ENCODE results near the gene GSPT1. TPM values are rescaled to one million over a fixed set of nuclear protein-coding genes. Genes with fewer than 3 reads are reported as not detected.
A peak's percentile ranks its signal among the peaks of the same experiment; 100 is the strongest.
"Not testable (repeated sequence)": the region's sequence is repeated elsewhere in the genome, so short reads cannot be mapped to it uniquely, and the experiment has no call there.

Gene GSPT1
- total RNA-seq, 1 experiment from 2014 or later: 216 TPM

GRCh38 chr16:11833951-11834695 lies 81.6 kb downstream of the GSPT1 start:
- H3K27me3 ChIP-seq (replicated peaks; ENCODE audit: insufficient read depth, low read depth, low read length, poor library complexity): no peaks in the 10 kb centered on the region
- intact Hi-C loops (cut with micrococcal nuclease; ENCODE audit: unreplicated experiment): no loop called here
- H3K9me3 ChIP-seq (ENCODE audit: low read depth, low read length, poor library complexity, severe bottlenecking): no peaks in the 10 kb centered on the region
- H3K4me1 ChIP-seq (ENCODE audit: insufficient read depth, low read length, poor library complexity, severe bottlenecking): peaks cover 10% of the 10 kb centered on the region
- BruUV-seq (replicated peaks): no TSS peak
- H3K36me3 ChIP-seq (ENCODE audit: insufficient read depth, low read length, poor library complexity, severe bottlenecking): peaks cover 35% of the 10 kb centered on the region
- peak; percentile 39 for DNase-seq (ENCODE audit: low spot score)
- no peak overlapping the region for H3K27ac ChIP-seq (ENCODE audit: low read depth, low read length, poor library complexity, severe bottlenecking)
- ChIA-PET POLR2A (ENCODE audit: low non-redundant PET) (no interaction called here), CTCF (no interaction called here)
- H3K4me3 ChIP-seq (ENCODE audit: low read depth, low read length, poor library complexity, severe bottlenecking): no peak overlapping the region
- TF ChIP-seq EZH2 (IDR thresholded peaks at IDR 0.05; ENCODE audit: borderline replicate concordance, low read depth, low read length, poor library complexity, severe bottlenecking) (no peak), CTCF (conservative IDR thresholded peaks at IDR 0.05; ENCODE audit: low read depth, low read length) (no peak)

- intact Hi-C loops (cut with micrococcal nuclease; ENCODE audit: unreplicated experiment): no loop called here
- H3K27me3 ChIP-seq (replicated peaks; ENCODE audit: insufficient read depth, low read depth, low read length, poor library complexity): no peaks in the 10 kb centered on the region
- ChIA-PET POLR2A (ENCODE audit: low non-redundant PET) (no interaction called here), CTCF (no interaction called here)
- no peaks in the 10 kb centered on the region for H3K9me3 ChIP-seq (ENCODE audit: low read depth, low read length, poor library complexity, severe bottlenecking)
- H3K4me1 ChIP-seq (ENCODE audit: insufficient read depth, low read length, poor library complexity, severe bottlenecking): no peaks in the 10 kb centered on the region
- no TSS peak for BruUV-seq (replicated peaks)
- TF ChIP-seq CTCF (conservative IDR thresholded peaks at IDR 0.05; ENCODE audit: low read depth, low read length) (no peak), EZH2 (IDR thresholded peaks at IDR 0.05; ENCODE audit: borderline replicate concordance, low read depth, low read length, poor library complexity, severe bottlenecking) (no peak)
- no peak overlapping the region for H3K27ac ChIP-seq (ENCODE audit: low read depth, low read length, poor library complexity, severe bottlenecking)
- DNase-seq (ENCODE audit: low spot score): no peak
- no peaks in the 10 kb centered on the region for H3K36me3 ChIP-seq (ENCODE audit: insufficient read depth, low read length, poor library complexity, severe bottlenecking)
- H3K4me3 ChIP-seq (ENCODE audit: low read depth, low read length, poor library complexity, severe bottlenecking): no peak overlapping the region
Observed at GRCh38 chr16:11828696-11829095, 87.1 kb downstream of the GSPT1 start.

GRCh38 chr16:11825520-11826165 lies 90.1 kb downstream of the GSPT1 start:
- H3K4me3 ChIP-seq (ENCODE audit: low read depth, low read length, poor library complexity, severe bottlenecking); POLR2A ChIA-PET (ENCODE audit: low non-redundant PET); CTCF ChIA-PET; DNase-seq (ENCODE audit: low spot score); H3K9me3 ChIP-seq (ENCODE audit: low read depth, low read length, poor library complexity, severe bottlenecking); intact Hi-C loops (cut with micrococcal nuclease; ENCODE audit: unreplicated experiment); BruUV-seq (replicated peaks); H3K36me3 ChIP-seq (ENCODE audit: insufficient read depth, low read length, poor library complexity, severe bottlenecking); H3K27ac ChIP-seq (ENCODE audit: low read depth, low read length, poor library complexity, severe bottlenecking); H3K4me1 ChIP-seq (ENCODE audit: insufficient read depth, low read length, poor library complexity, severe bottlenecking); H3K27me3 ChIP-seq (replicated peaks; ENCODE audit: insufficient read depth, low read depth, low read length, poor library complexity): not testable (repeated sequence)

Data from A673 (cell line).